GM19438 (cell line): ENCODE measurements around the gene FKRP.
"Not testable (repeated sequence)": the region's sequence is repeated elsewhere in the genome, so short reads cannot be mapped to it uniquely, and the experiment has no call there.

Source experiments
- ATAC-seq: cut with Tn5 transposase; IDR thresholded peaks from one replicate; pipeline ENCODE4 v1.9.1; 2021; ENCODE audit warnings: low read depth; ENCODE audit not compliant: unreplicated experiment

Gene FKRP

DNA sequence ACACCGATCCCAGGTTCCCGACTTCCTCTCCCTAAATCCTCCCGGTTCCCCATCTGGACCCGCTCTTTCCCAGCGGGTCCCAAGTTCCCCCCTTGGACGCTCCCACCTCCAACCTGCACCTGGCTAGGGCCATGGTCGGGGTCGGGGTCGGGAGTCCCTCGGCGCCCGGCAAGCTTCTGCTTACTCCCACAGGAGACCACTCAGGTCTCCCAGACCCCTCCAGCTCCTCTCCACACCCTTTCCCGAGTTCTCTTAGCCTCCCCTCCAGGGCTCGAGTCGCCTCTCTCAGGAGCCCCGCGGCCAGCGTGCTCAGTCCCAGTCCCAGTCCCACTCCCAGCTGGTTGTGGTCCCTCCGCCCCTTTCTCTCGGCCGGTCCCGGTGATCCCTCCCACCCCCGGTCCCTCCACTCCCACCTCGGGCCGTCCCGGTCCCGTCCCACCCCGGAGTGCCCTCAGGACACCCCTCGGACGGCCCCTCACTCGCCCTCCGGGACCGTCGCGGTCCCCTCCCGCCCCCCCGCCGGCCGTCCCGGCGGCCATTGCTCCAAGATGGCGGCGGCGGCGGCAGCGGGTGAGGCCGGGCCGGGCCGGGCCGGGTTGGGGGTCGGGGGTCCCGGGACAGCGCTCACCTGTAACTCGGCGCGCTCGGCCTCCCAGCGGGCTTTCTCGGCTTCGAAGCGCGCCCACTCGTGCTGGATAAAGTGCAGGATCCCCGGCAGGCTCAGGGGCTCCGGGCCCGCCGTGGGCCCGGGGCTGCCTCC lies at the start of gene FKRP:
Gene FKRP, plus strand, starts transcription at position 537 of the 760 bp plus-strand sequence. CDS start 9,394 bp downstream, outside the sequence.
- no peak for ATAC-seq

- no peak for ATAC-seq
These were observed 49.0 kb upstream of the FKRP start for GRCh38 chr19:46696866-46697203.

GRCh38 chr19:46697204-46697960 lies 48.5 kb upstream of the FKRP start:
- no peak for ATAC-seq

DNA sequence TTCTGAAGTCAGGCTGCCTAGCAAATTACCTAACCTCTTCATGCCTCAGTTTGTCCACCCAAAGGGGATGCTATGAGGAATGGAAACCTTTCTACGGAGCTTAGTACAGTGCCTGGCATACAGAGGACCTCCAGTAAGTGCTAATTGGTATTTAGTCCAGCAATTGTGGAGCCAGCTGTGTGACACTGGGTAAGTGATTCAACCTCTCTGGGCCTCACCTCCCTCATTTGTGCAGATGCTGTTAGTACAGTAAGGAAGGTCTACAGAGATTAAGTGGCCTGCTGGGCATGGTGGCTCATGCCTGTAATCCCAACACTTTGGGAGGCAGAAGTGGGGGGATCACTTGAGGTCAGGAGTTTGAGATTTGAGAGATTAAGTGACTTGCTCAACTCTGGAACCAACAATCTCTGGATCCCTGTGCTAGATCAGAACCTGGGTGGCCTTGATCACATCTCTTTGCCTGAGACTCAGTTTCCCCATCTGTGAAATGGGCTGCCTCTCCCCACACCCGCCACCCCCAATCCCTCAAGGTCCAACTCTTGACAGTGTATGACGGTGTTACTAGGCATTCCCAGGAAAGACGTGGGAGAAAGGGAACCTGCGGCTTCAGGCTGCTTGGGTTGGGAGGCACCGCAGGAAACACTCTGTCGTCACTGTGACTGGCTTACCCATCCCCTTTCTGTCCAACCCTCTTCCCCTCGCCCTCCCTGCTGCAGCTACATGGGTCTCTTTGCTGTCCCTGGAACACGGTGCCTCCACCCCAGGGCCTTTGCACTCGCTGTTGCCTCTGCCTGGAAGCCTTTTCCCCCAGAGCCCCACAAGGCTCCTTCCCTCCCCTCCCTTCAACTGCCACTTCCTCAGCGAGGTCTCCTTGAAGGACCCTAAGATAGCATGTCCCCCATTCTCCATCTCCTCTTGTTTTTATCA lies 47.2 kb upstream of the FKRP start:
- no peak for ATAC-seq

GRCh38 chr19:46700704-46701103 lies 45.2 kb upstream of the FKRP start:
- ATAC-seq, result no peak

GRCh38 chr19:46704379-46705076 lies 41.3 kb upstream of the FKRP start:
- no peak for ATAC-seq

- no peak for ATAC-seq
These were observed 35.2 kb upstream of the FKRP start for GRCh38 chr19:46710687-46711086.

GRCh38 chr19:46712768-46713338 lies 33.0 kb upstream of the FKRP start:
- not testable (repeated sequence) for ATAC-seq

- no peak for ATAC-seq
These were observed 31.9 kb upstream of the FKRP start for GRCh38 chr19:46713781-46714443.

DNA sequence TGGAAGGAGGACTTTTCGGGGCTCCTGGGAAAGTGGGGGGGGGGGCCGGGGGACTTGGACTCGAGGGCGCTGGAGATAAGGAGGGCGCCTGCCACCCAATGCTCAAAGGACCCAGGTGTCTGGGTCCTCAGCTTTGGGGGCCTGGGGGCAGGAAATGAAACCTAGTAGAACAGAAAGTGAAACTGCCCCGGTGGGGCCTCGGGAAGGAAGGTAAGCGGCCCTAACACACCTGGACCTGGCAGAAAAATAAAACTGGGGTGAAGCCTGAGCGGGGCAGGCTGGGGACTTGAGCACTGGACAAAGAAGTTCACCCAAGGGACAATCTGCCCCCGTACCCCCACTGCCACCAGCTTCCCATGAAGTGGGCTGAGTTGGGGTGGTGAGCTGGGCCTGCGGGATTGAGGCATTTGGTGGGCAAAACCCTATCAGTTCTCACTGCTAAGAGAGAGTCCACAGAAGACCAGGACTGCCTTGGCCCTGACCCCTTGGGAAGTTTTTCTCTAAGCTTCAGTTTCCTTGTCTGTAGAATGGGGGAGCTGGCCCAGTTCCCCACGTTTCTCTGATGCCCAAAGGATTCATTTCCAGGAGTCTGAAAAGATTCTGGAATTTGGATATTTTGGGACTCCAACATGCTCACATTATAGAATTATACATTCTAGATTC lies 31.3 kb upstream of the FKRP start:
- ATAC-seq, result no peak

GRCh38 chr19:46715620-46715974 lies 30.3 kb upstream of the FKRP start:
- ATAC-seq, result no peak

DNA sequence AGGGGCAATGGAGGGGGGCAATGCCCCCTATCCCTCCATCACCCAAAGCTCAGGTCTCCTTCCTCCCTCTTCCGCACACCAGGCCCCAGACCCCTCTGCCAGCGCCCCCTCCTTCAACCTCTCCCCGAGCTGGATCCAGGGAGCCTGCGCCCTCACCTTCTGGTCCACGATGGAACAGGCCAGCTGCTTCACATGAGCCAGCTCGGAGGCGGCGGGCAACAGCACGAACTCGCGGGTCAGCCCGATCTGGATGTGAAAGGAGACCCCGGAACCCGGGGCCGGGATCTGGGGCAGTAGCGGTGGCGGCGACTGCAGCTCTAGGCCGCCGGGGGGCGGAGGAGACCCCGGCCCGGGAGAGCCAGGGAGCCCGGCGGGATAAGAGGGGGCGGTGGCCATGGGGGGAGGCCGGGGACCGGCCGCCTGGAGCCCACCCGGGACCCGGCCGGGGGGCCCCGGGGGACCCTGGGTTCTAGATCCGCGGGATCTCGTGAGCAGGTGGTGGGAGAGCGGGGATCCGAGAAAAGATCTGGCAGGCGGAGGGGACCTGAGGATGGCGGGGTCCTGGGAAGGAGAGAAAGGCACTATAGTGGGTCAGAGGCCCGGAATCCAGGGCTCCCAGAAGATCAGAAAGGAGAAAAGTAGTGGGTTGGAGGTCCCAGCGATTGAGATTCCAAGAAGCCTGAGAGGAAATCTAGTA lies 29.7 kb upstream of the FKRP start:
- no peak for ATAC-seq

DNA sequence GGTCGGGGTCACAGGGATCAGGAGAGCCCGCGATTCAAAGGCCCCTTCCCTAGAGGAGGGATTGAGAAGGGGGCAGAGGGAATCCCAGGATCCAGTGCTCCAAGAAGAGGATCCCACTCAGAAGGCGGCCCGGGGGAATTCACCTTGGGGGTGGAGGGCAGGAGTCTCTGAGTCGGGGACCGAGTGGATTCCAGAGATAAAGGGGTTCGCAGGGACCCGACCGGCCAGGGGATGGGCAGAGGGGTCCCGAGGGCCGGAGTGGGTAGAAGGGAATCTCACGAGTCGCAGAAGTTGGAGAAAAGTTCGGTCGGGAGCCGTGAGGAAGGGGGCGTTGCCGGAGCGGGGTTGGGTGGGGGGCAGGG lies 29.2 kb upstream of the FKRP start:
- no peak for ATAC-seq

- no peak for ATAC-seq
These were observed 28.7 kb upstream of the FKRP start, which contains the start of gene PRKD2 for GRCh38 chr19:46717034-46717715. TSS of gene PRKD2 (minus strand) at chr19:46717114. CDS start at chr19:46716370, 744 bp downstream.

- no peak for ATAC-seq
These were observed 28.1 kb upstream of the FKRP start for GRCh38 chr19:46717716-46718143.

- ATAC-seq, result no peak
These were observed 27.5 kb upstream of the FKRP start for GRCh38 chr19:46718157-46718933.
